ENCODE data around the gene LRTM2. TPM values are rescaled to one million over a fixed set of nuclear protein-coding genes. Genes with fewer than 3 reads are reported as not detected.

The LRTM2 gene
- total and polyA plus RNA-seq, 12 donors, result not detected

DNA sequence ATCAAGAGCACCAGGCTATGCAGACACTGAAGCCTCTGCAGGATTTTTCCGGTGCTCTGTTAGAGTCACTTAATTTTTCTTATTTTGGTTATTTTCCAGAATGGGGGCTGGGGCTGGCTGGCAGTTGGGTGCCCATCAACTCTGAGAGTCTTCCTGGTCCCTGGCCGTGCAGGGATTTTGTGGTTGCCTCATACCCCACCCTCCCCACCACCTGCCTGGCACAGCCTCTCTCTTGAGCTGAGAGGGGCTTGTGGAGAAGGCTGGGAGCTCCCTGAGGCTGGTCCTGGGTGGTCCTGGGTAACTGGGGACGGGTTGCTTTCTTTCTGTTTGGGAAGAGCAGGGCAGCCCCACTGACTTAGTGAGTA, 23.3 kb downstream of the LRTM2 start:
- ATAC-seq, result no peak
- intact Hi-C loops (cut with DNase I), result no loop called here

GRCh38 chr12:1844223-1844622, 23.9 kb downstream of the LRTM2 start:
- Histone ChIP-seq H3K4me3 (no peak overlapping the region), H3K27ac (no peak overlapping the region), H3K36me3 (no peaks in the 10 kb centered on the region), H3K4me1 (no peaks in the 10 kb centered on the region), H3K9me3 (no peaks in the 10 kb centered on the region), H3K27me3 (peaks cover 0 to 37% (median 13%) of the 10 kb centered on the region in 7 donors)
- no peak for ATAC-seq
- TF ChIP-seq CTCF (IDR thresholded peaks at IDR 0.05), result no peak
- no peak for DNase-seq
- intact Hi-C loops (cut with DNase I), result no loop called here
- WGBS, 2 donors, result 63 to 74% methylated on average over 10 of the region's 10 CpGs

More for the DNA sequence above, 23.3 kb downstream of the LRTM2 start:
- 72 to 73% methylated on average over 3 of the region's 3 CpGs for WGBS, 2 donors
- no peaks in the 10 kb centered on the region for H3K4me1 ChIP-seq
- H3K27ac ChIP-seq, result no peak overlapping the region
- no peak overlapping the region for H3K4me3 ChIP-seq
- no peaks in the 10 kb centered on the region for H3K36me3 ChIP-seq
- no peaks in the 10 kb centered on the region for H3K9me3 ChIP-seq
- TF ChIP-seq CTCF (IDR thresholded peaks at IDR 0.05), result no peak
- DNase-seq, result no peak
- peaks cover 0 to 37% (median 13%) of the 10 kb centered on the region in 7 donors for H3K27me3 ChIP-seq

- ATAC-seq, result no peak
Measured at GRCh38 chr12:1844661-1845409, 24.5 kb downstream of the LRTM2 start.

GRCh38 chr12:1845427-1845826, 25.1 kb downstream of the LRTM2 start:
- Histone ChIP-seq H3K4me1 (no peaks in the 10 kb centered on the region), H3K4me3 (no peak overlapping the region), H3K27me3 (peaks cover 0 to 37% (median 13%) of the 10 kb centered on the region in 7 donors), H3K9me3 (no peaks in the 10 kb centered on the region), H3K36me3 (no peaks in the 10 kb centered on the region), H3K27ac (no peak overlapping the region)
- no peak for TF ChIP-seq CTCF (IDR thresholded peaks at IDR 0.05)
- DNase-seq, result no peak
- ATAC-seq, result no peak
- WGBS, 2 donors, result 86 to 89% methylated on average over 14 of the region's 14 CpGs
- intact Hi-C loops (cut with DNase I), result no loop called here

More at GRCh38 chr12:1844661-1845409, 24.5 kb downstream of the LRTM2 start:
- Histone ChIP-seq H3K27ac (no peak overlapping the region), H3K27me3 (peaks cover 0 to 37% (median 13%) of the 10 kb centered on the region in 7 donors), H3K9me3 (no peaks in the 10 kb centered on the region), H3K4me1 (no peaks in the 10 kb centered on the region), H3K36me3 (no peaks in the 10 kb centered on the region), H3K4me3 (no peak overlapping the region)
- no peak for DNase-seq
- intact Hi-C loops (cut with DNase I), result no loop called here
- TF ChIP-seq CTCF (IDR thresholded peaks at IDR 0.05), result no peak
- 47 to 52% methylated on average over 12 of the region's 12 CpGs for WGBS, 2 donors

Data from heart right ventricle (tissue), 16 donors.